GM19238 (cell line): ENCODE data around the gene NGF.

Experiments used
- DNase-seq: peaks from one replicate; pipeline ENCODE4 v3.0.0; 2011; ENCODE audit warnings: low spot score; ENCODE audit not compliant: insufficient read length

The NGF gene

DNA sequence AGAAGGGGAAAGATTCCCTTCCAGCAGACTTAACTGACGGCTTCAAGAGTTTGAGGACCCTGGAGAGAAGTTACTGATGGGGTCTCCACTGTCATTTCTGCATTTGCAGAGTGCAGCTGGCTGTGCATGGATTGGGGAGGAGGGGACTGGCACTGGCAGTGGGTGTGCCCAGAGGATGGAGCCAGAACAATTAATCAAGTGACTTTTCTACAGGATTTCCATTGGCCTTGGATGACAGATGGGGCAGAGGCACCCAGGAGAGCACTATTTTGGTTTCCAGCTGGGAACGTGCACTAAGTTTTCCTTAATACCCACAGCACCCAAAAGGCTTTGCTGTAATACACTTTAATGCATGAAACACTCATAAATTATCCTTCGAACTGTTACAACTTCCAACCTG is 1.3 kb downstream of the NGF start:
- no peak for DNase-seq

DNA sequence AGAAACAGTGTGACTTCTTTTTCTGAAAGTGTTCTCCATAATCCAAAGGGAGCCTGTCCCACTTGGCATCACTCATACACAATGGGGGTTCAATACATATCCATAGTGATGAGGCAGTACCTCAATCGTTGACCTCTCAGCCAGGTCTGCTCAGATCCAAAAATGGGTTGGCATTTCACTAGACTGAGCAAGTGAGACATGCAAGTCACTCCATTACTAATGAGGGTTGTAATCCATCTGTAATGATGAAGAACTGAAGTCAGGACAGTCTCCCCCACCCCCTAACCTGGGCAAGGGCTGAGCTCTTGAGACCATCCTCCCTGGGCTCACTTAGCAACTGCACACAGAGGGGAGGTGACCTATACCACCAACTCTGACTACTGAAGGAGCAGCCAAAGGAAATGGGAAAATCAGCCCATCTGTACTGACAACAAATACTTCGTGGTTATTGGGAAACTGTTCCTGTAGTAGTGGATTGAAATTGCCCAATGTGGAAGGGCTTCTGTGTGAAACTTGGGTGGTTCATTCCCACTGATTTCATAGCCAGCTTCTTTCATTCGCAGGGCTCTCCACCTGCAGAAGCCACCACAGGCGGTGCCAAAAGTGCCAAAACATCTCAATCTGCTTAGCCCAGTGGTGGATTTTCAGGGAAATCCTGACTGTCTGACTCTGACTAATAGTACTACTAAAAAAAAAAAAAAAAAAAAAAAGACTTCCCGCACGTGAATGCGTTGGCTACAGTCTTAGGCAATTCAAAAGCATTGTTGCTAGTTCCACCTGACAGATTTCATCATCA is 5.0 kb downstream of the NGF start:
- DNase-seq: no peak

DNA sequence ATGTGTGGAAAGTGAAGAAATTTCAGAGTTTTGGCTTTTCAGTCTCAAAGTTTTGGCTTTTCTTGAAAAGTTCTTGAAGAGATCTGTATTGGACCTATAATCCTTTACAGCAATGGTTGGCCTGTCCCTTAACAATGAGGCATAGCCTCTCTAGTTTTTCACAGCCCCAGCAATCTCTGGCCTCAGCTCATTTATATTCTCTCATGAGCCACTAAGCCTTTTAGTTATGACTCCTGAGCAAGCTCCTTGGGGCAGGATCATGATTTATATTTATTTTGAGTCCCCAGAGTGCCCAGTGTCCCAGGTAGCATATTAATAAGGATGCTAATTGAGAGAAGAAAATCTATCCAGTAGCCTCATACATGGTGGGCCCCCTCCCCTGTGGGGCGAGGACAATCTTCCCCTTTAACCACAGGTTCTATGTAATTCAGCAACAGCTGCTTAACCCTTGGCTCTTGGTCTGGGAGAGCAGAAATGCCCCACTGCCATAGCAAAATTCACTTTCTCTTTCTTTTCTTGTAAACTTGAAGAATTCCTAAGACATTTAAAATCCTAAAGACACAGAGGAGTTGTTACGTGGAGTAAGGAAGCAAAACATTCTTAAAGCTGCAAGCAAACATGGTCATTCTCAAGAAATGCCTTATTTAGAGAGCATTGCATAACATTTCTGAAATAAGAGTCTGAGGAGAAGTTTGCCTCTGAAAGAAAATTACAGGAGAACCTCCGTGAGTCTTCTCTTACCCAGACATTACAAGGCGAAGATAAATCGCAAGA is 6.3 kb downstream of the NGF start:
- DNase-seq: no peak

DNA sequence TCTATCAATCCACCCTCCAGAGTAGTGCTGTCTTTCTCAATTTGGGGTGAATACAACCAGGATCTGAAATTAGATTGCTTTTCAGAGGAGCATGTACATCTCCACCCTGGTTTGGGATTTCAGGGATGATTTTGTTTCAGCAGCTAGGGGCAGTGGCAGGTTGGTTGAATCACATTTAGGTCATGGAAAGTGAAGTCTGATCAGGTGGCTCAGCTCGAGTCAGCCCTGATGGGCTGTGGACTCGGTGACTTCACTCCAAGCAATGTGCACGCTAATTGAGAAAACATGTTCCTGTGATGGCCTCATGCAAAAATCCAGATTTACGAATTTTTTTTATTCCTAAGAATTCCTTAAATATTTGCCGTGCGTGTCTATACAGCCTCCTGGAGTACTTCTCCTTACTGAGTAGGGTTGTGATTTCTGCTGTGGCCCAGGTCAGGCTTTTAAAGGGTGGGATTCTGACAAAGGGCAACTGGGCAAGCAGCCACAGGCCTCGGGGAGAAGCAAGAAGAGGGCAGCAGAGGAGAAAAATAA is 7.5 kb downstream of the NGF start:
- no peak for DNase-seq

DNA sequence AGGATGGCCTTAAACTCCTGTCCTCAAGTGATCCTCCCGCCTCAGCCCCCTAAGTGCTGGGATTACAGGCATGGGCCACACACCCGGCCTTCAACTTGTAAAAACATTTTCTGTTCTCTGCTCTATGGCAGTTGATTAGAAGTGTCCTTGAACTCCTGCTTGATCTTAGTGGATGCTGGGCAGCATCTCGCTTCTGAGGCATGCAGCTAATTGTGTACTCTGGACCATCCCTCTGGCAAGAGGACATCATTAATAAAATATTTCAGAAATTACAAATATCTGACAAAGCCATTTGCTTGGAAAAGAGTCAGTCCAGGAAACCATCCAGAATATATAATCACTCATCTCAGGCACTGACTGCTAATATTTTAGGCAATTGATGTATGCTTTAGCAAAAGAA is 8.1 kb downstream of the NGF start:
- no peak for DNase-seq

DNA sequence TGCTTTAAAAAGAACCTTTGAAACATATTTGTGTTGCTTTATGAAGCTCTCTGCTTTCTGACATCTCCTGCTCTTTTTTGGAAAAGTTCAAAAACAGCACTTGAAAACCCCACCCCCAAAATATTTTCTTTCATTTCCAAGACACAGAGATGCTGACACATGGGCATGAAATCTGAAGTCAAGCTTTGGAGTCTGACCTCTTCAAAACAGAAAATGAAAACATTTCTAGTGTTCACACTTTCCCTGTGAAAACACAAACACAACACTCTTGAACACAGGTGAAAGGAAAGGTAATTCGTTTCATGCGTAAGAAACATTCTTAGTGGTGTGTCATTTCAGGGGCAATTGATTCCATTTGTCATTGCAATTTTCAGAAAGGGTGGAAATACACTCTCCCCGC is 10.8 kb downstream of the NGF start:
- no peak for DNase-seq

DNA sequence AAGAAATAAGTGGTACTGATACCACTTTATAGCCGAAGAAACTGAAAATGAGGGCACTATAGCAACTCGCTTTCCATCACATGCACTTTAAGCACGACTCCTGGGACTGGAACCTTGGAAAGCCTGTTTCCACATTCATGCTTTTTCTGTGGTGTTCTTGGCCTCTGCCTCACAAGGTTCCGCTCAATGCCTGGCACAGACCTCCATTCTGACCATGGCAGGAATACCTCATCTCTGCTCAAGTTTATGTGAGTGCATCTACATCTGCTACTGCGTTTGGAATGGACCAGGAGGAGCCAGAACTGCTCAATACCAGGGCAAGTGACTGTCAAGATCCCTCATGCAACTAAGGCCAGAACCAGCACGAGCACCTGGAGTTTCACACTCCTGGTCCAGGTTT is 11.6 kb downstream of the NGF start:
- no peak for DNase-seq

DNA sequence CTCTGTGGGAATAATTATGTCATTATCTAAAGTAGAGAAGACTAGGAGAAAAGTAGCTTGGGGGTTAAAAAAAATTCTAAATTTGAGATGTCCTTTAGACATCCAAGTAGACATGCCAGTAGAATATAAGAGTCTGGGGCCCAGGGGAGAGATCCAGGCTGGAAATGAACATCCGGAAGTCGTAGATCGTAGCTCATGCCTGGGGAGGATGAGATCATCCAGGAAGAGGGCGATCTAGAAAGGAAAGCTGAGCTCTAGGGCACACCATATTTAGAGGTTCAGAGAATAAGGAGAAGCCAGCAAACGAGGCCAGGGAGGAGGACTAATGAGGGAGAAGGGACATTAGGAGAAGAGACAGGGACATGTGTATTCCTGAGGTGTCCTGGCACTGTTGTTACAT is 12.2 kb downstream of the NGF start:
- DNase-seq: no peak

DNA sequence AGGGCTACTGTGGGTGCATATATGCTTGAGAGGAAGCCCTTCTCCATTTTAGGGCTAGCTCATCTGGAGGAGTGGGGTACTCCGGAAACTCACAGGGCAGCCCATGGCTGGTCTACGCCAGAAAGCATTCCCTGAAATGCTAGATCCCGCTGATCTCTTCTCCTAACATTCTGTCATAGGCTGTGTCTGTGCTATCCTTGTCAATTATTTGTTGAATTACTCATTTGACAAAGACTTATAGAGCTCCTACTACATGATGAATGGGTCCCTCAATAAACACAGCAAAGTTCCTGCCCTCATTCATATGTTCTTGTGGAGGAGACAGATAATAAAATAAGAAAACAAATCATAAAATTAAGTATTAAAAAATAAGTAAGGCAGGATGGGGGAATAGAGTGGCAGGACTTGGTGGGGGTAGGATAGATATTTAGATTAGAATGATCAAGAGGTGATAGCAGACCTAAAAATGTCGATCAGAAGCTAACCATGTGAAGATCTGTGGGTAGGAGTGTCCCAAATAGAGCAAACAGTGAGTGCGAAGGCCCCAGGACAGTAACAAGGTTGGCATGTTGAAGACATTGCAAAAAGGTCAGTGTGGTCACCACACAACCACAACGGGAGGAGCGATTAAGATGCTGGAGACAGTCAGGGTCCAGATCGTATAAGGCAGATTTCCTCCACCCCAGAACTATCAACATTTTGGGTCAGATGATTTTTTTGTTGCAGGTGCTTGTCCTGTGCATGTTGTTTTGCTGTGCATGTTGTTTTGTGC is 13.2 kb downstream of the NGF start:
- no peak for DNase-seq

DNA sequence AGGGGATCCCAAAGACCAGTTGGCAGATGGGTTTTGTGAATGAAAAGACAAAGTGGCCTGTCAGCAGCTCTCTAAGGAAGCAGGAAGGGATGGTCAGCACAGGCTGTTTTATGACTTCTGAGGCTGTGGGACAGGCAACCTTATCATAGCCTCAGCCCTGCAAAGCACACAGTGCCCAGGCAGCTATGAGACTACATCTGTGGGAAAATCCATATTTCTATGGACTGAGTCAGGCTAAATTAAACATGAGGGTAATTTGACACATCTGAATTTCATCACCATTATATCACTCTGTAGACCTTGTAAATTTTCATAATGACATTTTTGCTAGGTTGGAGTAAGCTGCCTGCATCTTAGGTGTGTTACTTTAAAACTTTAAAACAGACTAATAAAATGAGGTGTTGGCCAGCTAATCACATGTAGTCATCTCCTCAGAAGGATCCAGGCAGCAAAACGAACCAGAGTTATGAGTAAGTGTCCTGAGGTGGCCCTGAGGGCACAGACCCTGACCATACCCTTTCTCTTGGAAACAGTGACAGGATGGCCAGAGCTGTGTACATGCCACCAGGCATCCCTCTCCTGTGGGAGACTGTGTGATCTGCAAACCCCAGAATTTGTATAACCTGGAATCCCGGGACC is 14.6 kb downstream of the NGF start:
- no peak for DNase-seq

DNA sequence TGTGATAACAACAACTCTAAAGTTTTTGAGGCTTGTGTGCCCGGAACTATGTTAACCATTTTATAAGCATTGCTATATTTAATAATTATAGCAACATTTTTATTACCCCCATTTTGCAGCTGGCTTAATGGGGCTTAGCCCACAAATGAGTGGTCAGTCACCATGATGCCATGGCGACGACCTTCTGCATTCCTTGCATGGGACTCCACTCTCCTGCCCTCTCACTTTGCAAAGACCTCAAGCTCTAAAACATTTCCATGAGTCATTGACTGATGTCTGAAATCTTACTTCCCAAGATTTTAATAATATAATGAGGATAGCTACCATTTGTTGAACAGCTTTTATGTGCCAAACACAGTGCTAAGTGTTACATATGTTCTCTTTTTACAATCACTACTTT is 15.4 kb downstream of the NGF start:
- no peak for DNase-seq

DNA sequence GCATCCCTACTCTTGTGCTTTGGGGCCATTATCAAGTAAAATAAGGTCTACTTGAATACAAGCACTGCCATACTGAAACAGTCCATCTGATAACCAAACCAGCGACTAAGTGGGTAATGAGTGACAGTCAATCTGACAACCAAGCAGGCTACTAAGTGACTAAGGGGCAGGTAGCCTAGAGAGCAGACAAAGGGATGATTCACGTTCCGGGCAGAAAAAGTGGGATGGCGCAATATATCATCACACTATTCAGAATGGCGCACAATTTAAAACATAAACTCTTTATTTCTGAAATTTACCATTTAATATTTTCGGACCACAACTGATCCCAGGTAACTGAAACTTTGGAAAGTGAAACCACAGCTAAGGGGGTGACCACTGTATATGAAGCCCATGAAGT is 17.7 kb downstream of the NGF start:
- no peak for DNase-seq

DNA sequence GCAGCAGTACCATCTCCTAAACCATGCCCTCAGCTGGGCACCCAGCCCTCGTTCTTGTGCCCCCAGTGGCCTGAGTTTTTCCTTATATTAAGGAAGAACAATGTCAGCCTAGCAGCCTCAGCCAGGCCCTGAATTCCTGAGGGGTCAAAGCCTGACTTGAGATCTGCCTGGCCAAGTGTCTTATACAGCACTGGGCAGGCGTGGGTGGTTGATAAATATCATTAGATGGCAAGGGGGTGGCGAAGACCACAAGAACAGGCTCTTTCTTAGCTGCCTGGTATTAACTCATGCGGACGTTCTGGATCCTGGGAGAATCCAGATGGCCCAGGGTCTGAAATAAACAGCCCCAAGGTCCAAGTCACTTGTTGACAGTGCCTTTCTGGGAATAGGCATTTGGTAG is 18.3 kb downstream of the NGF start:
- DNase-seq: no peak

DNA sequence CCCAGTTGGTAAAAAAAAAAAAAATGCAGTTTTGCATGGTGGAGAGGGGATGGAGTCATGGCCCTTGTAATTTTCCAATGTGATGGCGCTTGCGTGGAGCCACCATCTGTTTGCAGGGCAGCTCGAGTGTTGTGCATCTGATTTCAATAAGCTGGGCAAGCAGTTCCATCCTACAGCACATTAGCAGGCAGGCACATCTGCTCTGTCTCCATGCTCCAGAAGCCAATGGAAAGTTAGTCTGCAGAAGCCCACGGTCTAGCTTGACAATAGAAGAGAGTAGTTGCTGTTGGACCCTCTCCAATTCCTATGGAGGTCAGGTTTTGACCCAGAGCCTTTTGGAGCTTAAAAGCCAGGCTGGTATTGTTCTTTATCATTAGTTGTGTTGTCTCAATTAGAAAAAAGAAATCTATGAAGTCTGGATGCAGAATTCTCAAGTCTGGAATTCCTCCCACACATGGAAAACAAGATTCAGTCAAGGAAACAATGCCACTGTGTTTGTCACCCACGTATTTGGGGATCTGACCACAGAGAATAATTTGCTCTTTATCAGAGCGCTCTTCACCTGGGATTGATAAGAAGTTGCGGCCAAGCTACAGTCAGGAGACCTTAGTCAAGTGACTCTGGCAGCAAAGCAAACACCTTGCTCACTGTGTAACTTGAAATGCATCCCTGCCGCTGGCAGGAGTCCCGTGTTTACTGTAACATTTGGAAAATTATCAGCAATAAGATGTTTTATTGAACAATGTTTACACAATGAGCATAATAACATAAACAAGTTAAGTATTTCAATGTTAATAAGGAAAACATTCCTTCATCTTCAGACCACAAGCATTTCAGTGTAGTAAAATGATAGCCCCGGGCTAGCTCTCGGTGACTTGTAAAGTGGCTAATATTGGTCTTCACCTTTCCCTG is 20.7 kb downstream of the NGF start:
- no peak for DNase-seq

DNA sequence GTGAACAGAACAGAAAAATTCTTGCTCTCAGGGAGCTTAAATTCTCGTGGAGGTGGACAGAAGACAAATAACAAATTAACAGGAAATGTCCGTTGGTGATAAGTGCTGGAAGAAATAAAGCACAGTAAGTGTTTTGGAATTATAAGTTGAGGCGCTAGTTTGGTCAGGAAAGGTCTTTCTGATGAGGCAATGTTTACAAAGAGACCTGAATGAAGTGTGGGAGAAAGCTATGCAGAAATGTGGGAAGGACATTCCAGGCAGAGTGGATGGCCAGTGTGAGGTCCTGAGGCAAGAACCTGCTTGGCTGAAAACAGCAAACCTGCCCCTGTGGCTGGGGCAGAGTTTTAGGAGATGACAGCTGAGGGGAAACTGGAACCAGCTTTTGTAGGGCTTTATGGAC is 23.3 kb downstream of the NGF start:
- no peak for DNase-seq

DNA sequence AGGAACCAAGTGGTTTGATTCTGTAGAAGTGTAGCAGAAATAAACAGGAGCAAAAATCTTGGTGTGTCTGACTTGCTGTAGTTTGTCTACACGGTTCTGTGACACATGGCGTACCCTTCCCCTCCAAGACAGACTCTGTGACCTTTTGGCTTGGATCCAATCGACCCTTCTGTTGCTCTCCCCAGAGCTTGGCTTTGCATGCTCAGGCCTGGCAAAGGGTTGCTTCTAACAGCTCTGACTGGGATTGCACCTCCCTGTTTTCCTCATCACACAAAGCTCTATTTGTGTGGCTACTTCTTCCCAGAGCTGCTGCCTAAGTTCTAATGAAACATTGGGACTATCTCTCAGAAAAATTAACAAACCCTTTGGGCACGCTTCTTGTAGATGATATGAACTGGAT is 24.0 kb downstream of the NGF start:
- no peak for DNase-seq

DNA sequence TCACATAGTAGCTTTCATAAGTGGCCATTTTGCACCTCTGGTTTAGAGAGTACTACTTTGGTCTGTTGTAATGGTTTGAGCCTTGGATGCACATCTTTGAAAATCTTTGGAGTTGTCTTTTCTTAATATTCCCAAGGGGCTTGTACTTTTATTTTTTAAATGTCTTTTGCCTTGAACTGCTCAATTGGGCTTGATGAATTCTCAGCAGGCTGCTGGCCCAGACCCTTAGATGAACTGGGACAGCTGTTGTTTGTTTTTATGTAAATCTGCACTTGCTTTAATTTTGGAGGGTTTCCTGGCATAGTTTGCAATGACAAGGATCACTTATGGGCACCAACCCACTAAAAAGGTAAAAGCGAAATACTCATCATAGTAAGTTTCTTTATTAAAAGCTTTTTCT is 24.9 kb downstream of the NGF start:
- no peak for DNase-seq

DNA sequence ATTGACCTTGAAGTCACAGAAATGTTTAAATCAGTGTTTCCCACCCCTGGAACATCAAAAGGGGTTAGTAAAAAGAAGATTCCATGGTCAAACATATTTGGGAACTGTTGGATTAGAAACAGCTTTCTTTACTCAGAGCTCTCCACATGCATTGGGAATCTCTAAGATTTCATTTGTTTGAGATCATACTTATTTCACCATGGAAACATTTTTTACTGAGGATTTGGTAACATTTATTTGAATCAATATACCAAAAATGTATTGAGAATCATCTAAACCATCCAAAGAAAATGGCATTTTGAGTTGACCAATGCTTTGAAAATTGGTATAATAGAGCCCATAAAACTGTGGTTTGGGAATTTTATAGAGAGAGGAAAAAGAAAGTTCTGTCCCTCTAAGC is 25.3 kb downstream of the NGF start:
- no peak for DNase-seq

DNA sequence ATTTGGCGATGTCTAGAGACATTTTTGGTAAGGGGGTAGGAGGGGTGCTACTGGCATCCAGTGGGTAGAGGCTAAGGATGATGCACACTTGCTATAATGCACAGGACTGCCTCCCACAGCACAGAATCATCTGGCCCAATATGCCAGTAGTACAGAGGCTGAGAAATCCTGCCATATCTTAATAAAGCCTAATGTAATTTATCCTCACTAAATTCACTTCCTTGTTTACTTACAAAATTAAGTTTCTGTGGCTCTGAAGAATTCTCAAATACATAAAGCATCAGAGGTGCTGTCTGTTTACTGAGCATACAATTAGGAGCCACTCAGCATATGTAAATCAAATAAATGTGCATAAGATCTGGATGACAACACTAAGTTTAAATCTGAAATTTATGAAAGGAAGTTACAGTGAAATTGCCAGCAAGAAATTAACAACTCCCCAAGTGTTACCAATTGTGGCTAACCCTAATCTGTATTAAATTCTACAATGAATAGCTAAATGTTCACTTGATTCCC is 26.5 kb downstream of the NGF start:
- no peak for DNase-seq
